NCI-H1694 (cell line): Measurements from ENCODE around the gene KCNT1.

ENCODE experiments used
- DNase-seq: peaks from one replicate; lab custom pipeline; 2025; lab: John Stamatoyannopoulos, UW

Gene KCNT1

GRCh38 chr9:135799261-135799660, 97.3 kb downstream of the KCNT1 start:
- DNase-seq = no peak

- DNase-seq = no peak
Observed at GRCh38 chr9:135801070-135801469, 99.1 kb downstream of the KCNT1 start.

GRCh38 chr9:135802876-135803419, 101.0 kb downstream of the KCNT1 start:
- no peak for DNase-seq

GRCh38 chr9:135803441-135803840, 101.5 kb downstream of the KCNT1 start:
- no peak for DNase-seq

GRCh38 chr9:135804581-135805421, 102.8 kb downstream of the KCNT1 start:
- no peak for DNase-seq

- no peak for DNase-seq
Observed at GRCh38 chr9:135805422-135806022, 103.5 kb downstream of the KCNT1 start.

GRCh38 chr9:135809166-135809565, 107.2 kb downstream of the KCNT1 start:
- DNase-seq = no peak

GRCh38 chr9:135810806-135811575, 109.0 kb downstream of the KCNT1 start:
- DNase-seq = no peak

GRCh38 chr9:135811801-135812200, 109.8 kb downstream of the KCNT1 start:
- DNase-seq = peak; percentile 90

- DNase-seq = no peak
Observed at GRCh38 chr9:135812961-135813360, 111.0 kb downstream of the KCNT1 start.

- no peak for DNase-seq
Observed at GRCh38 chr9:135813671-135814290, 111.8 kb downstream of the KCNT1 start.

- no peak for DNase-seq
Observed at GRCh38 chr9:135814421-135815095, 112.6 kb downstream of the KCNT1 start.

- no peak for DNase-seq
Observed at GRCh38 chr9:135815413-135815812, 113.4 kb downstream of the KCNT1 start.

- DNase-seq = no peak
Observed at GRCh38 chr9:135815830-135816650, 114.1 kb downstream of the KCNT1 start.

GRCh38 chr9:135816651-135816970, 114.6 kb downstream of the KCNT1 start:
- DNase-seq = no peak

GRCh38 chr9:135817951-135818717, 116.1 kb downstream of the KCNT1 start:
- DNase-seq = no peak

GRCh38 chr9:135818718-135819475, 116.9 kb downstream of the KCNT1 start:
- no peak for DNase-seq

GRCh38 chr9:135819905-135820304, 117.9 kb downstream of the KCNT1 start:
- DNase-seq = no peak

- DNase-seq = no peak
Observed at GRCh38 chr9:135820661-135821060, 118.7 kb downstream of the KCNT1 start.
